IMR-90 (cell line): ENCODE data around the gene MYO5A. TPM values are rescaled to one million over a fixed set of nuclear protein-coding genes. Genes with fewer than 3 reads are reported as not detected.

Experiments used
- ATAC-seq: fragments of 200-7000 bp; cut with Tn5 transposase; 2 replicates; pipeline ENCODE4 v1.9.1; 2020; ENCODE audit warnings: low read depth, mild to moderate bottlenecking, moderate library complexity
- BruUV-seq: library from RNA; stranded (reverse); fragments of 400-500 nt; replicated peaks from 2 replicates; lab custom pipeline; 2021; lab: Mats Ljungman, UMichigan
- CTCF ChIA-PET: fragments of 300-600 bp; formaldehyde crosslinking; extraction: SDS; loops from one replicate; lab custom pipeline; 2021; ENCODE audit warnings: antibody characterized with exemption; lab: Yijun Ruan, JAX
- POLR2A ChIA-PET: fragments of 300-600 bp; sonication (Branson Sonifier 250); formaldehyde crosslinking; loops from one replicate; lab custom pipeline; 2022; ENCODE audit warnings: antibody characterized with exemption; ENCODE audit not compliant: unreplicated experiment; lab: Charles Lee
- DNase-seq: peaks from one replicate; pipeline ENCODE4 v3.0.0; 2013
- H2AFZ ChIP-seq: replicated peaks from 2 replicates; pipeline ENCODE3; 2013; ENCODE audit warnings: low read length, mild to moderate bottlenecking; ENCODE audit not compliant: poor library complexity
- H2AK5ac ChIP-seq: 2 replicates; pipeline ENCODE4 v1.6.1; 2013; ENCODE audit warnings: low read depth, low read length, inconsistent platforms
- H2AK9ac ChIP-seq: replicated peaks from 2 replicates; pipeline ENCODE3; 2013; ENCODE audit warnings: mild to moderate bottlenecking, low read depth, low read length, moderate library complexity; ENCODE audit not compliant: poor library complexity
- H2BK120ac ChIP-seq: 2 replicates; pipeline ENCODE4 v1.6.1; 2013; ENCODE audit warnings: low read depth, low read length, inconsistent platforms
- H2BK15ac ChIP-seq: 3 replicates; pipeline ENCODE4 v1.6.1; 2013; ENCODE audit warnings: low read depth, low read length, inconsistent platforms
- H2BK20ac ChIP-seq: 2 replicates; pipeline ENCODE4 v1.6.1; 2013; ENCODE audit warnings: low read depth, mild to moderate bottlenecking, inconsistent platforms, low read length, moderate library complexity
- H2BK5ac ChIP-seq: 2 replicates; pipeline ENCODE4 v1.6.1; 2013; ENCODE audit warnings: mild to moderate bottlenecking, low read depth, low read length, inconsistent platforms; ENCODE audit not compliant: poor library complexity, severe bottlenecking
- H3K14ac ChIP-seq: replicated peaks from 2 replicates; pipeline ENCODE4 v1.6.1; 2013; ENCODE audit warnings: low read depth, low read length, inconsistent platforms
- H3K18ac ChIP-seq: 2 replicates; pipeline ENCODE4 v1.6.1; 2013; ENCODE audit warnings: low read depth, low read length, control low read depth
- H3K23ac ChIP-seq: 2 replicates; pipeline ENCODE4 v1.6.1; 2013; ENCODE audit warnings: low read depth, low read length, inconsistent platforms
- H3K27ac ChIP-seq: 2 replicates; pipeline ENCODE4 v1.5.1; 2013; ENCODE audit warnings: mild to moderate bottlenecking, control low read depth, low read length; ENCODE audit not compliant: insufficient read depth
- H3K27me3 ChIP-seq: 2 replicates; pipeline ENCODE4 v1.6.1; 2013; ENCODE audit warnings: low read length; ENCODE audit not compliant: control insufficient read depth, insufficient read depth
- H3K36me3 ChIP-seq: 2 replicates; pipeline ENCODE4 v1.6.1; 2013; ENCODE audit warnings: low read length, mixed read lengths; ENCODE audit not compliant: control insufficient read depth, insufficient read depth
- H3K4ac ChIP-seq: 2 replicates; pipeline ENCODE4 v1.6.1; 2013; ENCODE audit warnings: low read depth, low read length, inconsistent platforms
- H3K4me1 ChIP-seq: 2 replicates; pipeline ENCODE4 v1.6.1; 2013; ENCODE audit warnings: low read length, mixed read lengths; ENCODE audit not compliant: control insufficient read depth, insufficient read depth
- H3K4me2 ChIP-seq: 2 replicates; pipeline ENCODE4 v1.6.1; 2013; ENCODE audit warnings: low read depth, mild to moderate bottlenecking, control low read depth, low read length, moderate library complexity
- H3K4me3 ChIP-seq: 2 replicates; pipeline ENCODE4 v1.5.1; 2013; ENCODE audit warnings: low read depth, mild to moderate bottlenecking, control low read depth, low read length, moderate library complexity; ENCODE audit not compliant: insufficient read depth
- H3K56ac ChIP-seq: 2 replicates; pipeline ENCODE4 v1.6.1; 2013; ENCODE audit warnings: low read length, inconsistent platforms; ENCODE audit not compliant: insufficient read depth; ENCODE audit errors: extremely low read depth
- H3K79me1 ChIP-seq, 2 experiments: 2 replicates each; pipeline ENCODE4 v1.6.1; 2013; ENCODE audit warnings: low read length in 2 of 2, inconsistent platforms in 1 of 2, low read depth in 1 of 2
- H3K9ac ChIP-seq: 2 replicates; pipeline ENCODE4 v1.6.1; 2013; ENCODE audit warnings: low read depth, low read length, control low read depth
- H3K9me1 ChIP-seq: 2 replicates; pipeline ENCODE4 v1.6.1; 2013; ENCODE audit warnings: low read length, inconsistent platforms; ENCODE audit not compliant: insufficient read depth
- H3K9me3 ChIP-seq: 2 replicates; pipeline ENCODE4 v1.6.1; 2013; ENCODE audit warnings: low read length; ENCODE audit not compliant: control insufficient read depth, insufficient read depth
- H4K20me1 ChIP-seq: 2 replicates; pipeline ENCODE4 v1.6.1; 2013; ENCODE audit warnings: low read length, inconsistent platforms; ENCODE audit not compliant: insufficient read depth
- H4K5ac ChIP-seq: 2 replicates; pipeline ENCODE4 v1.6.1; 2013; ENCODE audit warnings: mild to moderate bottlenecking, low read depth, low read length, control low read depth
- H4K8ac ChIP-seq, 2 experiments: 2 replicates each; pipeline ENCODE4 v1.6.1; 2013; ENCODE audit warnings: low read depth in 2 of 2, low read length in 2 of 2, control low read depth in 1 of 2, inconsistent platforms in 1 of 2
- H4K91ac ChIP-seq: 2 replicates; pipeline ENCODE4 v1.6.1; 2013; ENCODE audit warnings: low read depth, low read length, inconsistent platforms; ENCODE audit not compliant: insufficient read depth
- BHLHE40 ChIP-seq: fragments of 150-350 bp; IDR thresholded peaks from 2 replicates; pipeline ENCODE4 v1.6.1; 2016; ENCODE audit warnings: mild to moderate bottlenecking, low read depth, low read length
- CEBPB ChIP-seq: IDR thresholded peaks from 2 replicates; pipeline ENCODE4 v1.6.1; 2012; ENCODE audit warnings: low read depth, low read length, improper control_type of control experiment
- CHD1 ChIP-seq: IDR thresholded peaks from 2 replicates; pipeline ENCODE4 v1.6.1; 2012; ENCODE audit warnings: low read depth, low read length, improper control_type of control experiment
- CTCF ChIP-seq: conservative IDR thresholded peaks from 2 replicates; pipeline ENCODE4 v1.5.1; 2012; ENCODE audit warnings: mild to moderate bottlenecking, low read depth, low read length, improper control_type of control experiment
- ELK1 ChIP-seq: fragments of 150-350 bp; IDR thresholded peaks from 2 replicates; pipeline ENCODE4 v1.6.1; 2016; ENCODE audit warnings: low read depth, mild to moderate bottlenecking, low read length, moderate library complexity, borderline replicate concordance
- FOS ChIP-seq: fragments of 150-350 bp; IDR thresholded peaks from 2 replicates; pipeline ENCODE4 v1.6.1; 2016; ENCODE audit warnings: low read depth, low read length
- MAFK ChIP-seq: IDR thresholded peaks from 2 replicates; pipeline ENCODE4 v1.6.1; 2012; ENCODE audit warnings: low read depth, low read length, improper control_type of control experiment
- MAZ ChIP-seq: IDR thresholded peaks from 2 replicates; pipeline ENCODE4 v1.6.1; 2012; ENCODE audit warnings: low read depth, mild to moderate bottlenecking, low read length, improper control_type of control experiment, moderate library complexity, borderline replicate concordance
- MXI1 ChIP-seq: IDR thresholded peaks from 2 replicates; pipeline ENCODE4 v1.6.1; 2012; ENCODE audit warnings: low read depth, mild to moderate bottlenecking, low read length, moderate library complexity, borderline replicate concordance
- NFE2L2 ChIP-seq: fragments of 150-350 bp; IDR thresholded peaks from 2 replicates; pipeline ENCODE4 v1.6.1; 2016; ENCODE audit warnings: low read depth, mild to moderate bottlenecking, low read length
- POLR2A ChIP-seq: IDR thresholded peaks from 2 replicates; pipeline ENCODE4 v1.6.1; 2012; ENCODE audit warnings: mild to moderate bottlenecking, low read depth, low read length
- RAD21 ChIP-seq: IDR thresholded peaks from 2 replicates; pipeline ENCODE4 v1.6.1; 2012; ENCODE audit warnings: low read length, improper control_type of control experiment
- RCOR1 ChIP-seq: IDR thresholded peaks from 2 replicates; pipeline ENCODE4 v1.6.1; 2012; ENCODE audit warnings: mild to moderate bottlenecking, low read length, improper control_type of control experiment; ENCODE audit not compliant: insufficient replicate concordance
- RFX5 ChIP-seq: IDR thresholded peaks from 2 replicates; pipeline ENCODE4 v1.8.0; 2012; ENCODE audit warnings: low read depth, mild to moderate bottlenecking, low read length, moderate library complexity
- SMC3 ChIP-seq: fragments of 150-350 bp; IDR thresholded peaks from 2 replicates; pipeline ENCODE4 v1.6.1; 2016; ENCODE audit warnings: low read depth, mild to moderate bottlenecking, antibody characterized with exemption, low read length, moderate library complexity
- USF2 ChIP-seq: fragments of 150-350 bp; IDR thresholded peaks from 2 replicates; pipeline ENCODE4 v1.6.1; 2017; ENCODE audit warnings: mild to moderate bottlenecking, antibody characterized with exemption, low read length, low read depth
- WGBS, 2 experiments: methylation state at CpG; one replicate each; pipeline versions ENCODE4 v1.1.5 to v1.1.7; 2013; ENCODE audit warnings: missing lambda C conversion rate in 2 of 2; ENCODE audit not compliant: insufficient read length in 1 of 2; ENCODE audit errors: extremely low coverage in 2 of 2; 5-methylcytosine and 5-hydroxymethylcytosine counted together
- dilution Hi-C: fragments of 300-500 bp; cut with HindIII; formaldehyde crosslinking; loops from one replicate; pipeline ENCODE4 v1.14.3; 2018; ENCODE audit warnings: low sequenced_read_pairs; ENCODE audit not compliant: unreplicated experiment
- in situ Hi-C: fragments of 300-500 bp; cut with MboI; formaldehyde crosslinking; loops from 3 replicates; pipeline ENCODE4 v1.14.3; 2019; ENCODE audit warnings: low sequenced_read_pairs, inconsistent platforms, mixed read lengths
- intact Hi-C: fragments of 100-400 bp; cut with micrococcal nuclease; formaldehyde crosslinking; loops from 2 replicates; pipeline ENCODE4 v1.10.0; 2022
- polyA plus RNA-seq, 3 experiments: library from polyadenylated mRNA; depleted of rRNA; stranded (reverse); fragments of >200 nt; gene quantifications; 2 replicates each; pipeline ENCODE4 v1.2.3, GENCODE V29; 2012; ENCODE audit warnings: low replicate concordance in 1 of 3
- total RNA-seq: library from RNA; depleted of rRNA; stranded (reverse); fragments of >200 nt; gene quantifications from 2 replicates; pipeline ENCODE4 v1.2.3, GENCODE V29; 2012

MYO5A gene
- total and polyA plus RNA-seq, 2 of the 4 experiments (the other 2 are of a cell fraction) = 19.4 to 69.2 TPM

GRCh38 chr15:52514482-52514881 is 14.2 kb downstream of the MYO5A start:
- CTCF ChIA-PET = no interaction called here
- Histone ChIP-seq H2BK120ac (no peak overlapping the region), H3K14ac (no peak overlapping the region), H2AK5ac (no peak overlapping the region), H2AK9ac (no peak overlapping the region), H4K91ac (no peak overlapping the region), H3K36me3 (no peaks in the 10 kb centered on the region), H2BK5ac (no peak overlapping the region), H3K27me3 (no peaks in the 10 kb centered on the region), H3K4me2 (no peak overlapping the region), H2BK15ac (no peak overlapping the region), H3K4me1 (no peaks in the 10 kb centered on the region; the same call in 1 of the 2 replicates), H3K27ac (no peak overlapping the region), H3K4me3 (no peak overlapping the region), H3K4ac (no peak overlapping the region), H3K18ac (no peak overlapping the region), H3K79me1 (peaks cover 18 to 41% of the 10 kb centered on the region in 2 experiments), H3K56ac (no peak overlapping the region), H4K5ac (no peak overlapping the region), H3K9me3 (no peaks in the 10 kb centered on the region), H3K23ac (no peak overlapping the region), H2AFZ (no peak overlapping the region), H4K20me1 (peaks cover 22% of the 10 kb centered on the region; the same call in 1 of the 2 replicates), H2BK20ac (no peak overlapping the region), H4K8ac (no peak overlapping the region), H3K9me1 (peaks cover 2% of the 10 kb centered on the region; the same call in 1 of the 2 replicates), H3K9ac (no peak overlapping the region)
- BruUV-seq = no TSS peak
- intact Hi-C loops (loop anchor here (10.0 kb wide), 1 partner anchor 50 kb away; no protein-coding TSS in a partner anchor), dilution Hi-C loops (no loop called here), in situ Hi-C loops (no loop called here)
- WGBS, 2 experiments = no CpG with 5 or more reads among the region's 1 CpG
- TF ChIP-seq CEBPB = no peak
- no peak for TF ChIP-seq RCOR1
- no peak for TF ChIP-seq ELK1
- no peak for TF ChIP-seq RFX5
- TF ChIP-seq MAFK = no peak
- no peak for TF ChIP-seq FOS
- no peak for TF ChIP-seq POLR2A
- no peak for TF ChIP-seq NFE2L2
- no peak for TF ChIP-seq MXI1
- TF ChIP-seq RAD21 = no peak
- no peak for TF ChIP-seq CTCF
- TF ChIP-seq CHD1 = no peak
- TF ChIP-seq USF2 = no peak
- TF ChIP-seq SMC3 = no peak
- TF ChIP-seq BHLHE40 = no peak
- TF ChIP-seq MAZ = no peak
- POLR2A ChIA-PET = no interaction called here
- ATAC-seq = no peak
- DNase-seq = no peak
